GM10266 (cell line): Measurements from ENCODE around the gene FAM47A.

Experiments
- DNase-seq: peaks from one replicate; pipeline ENCODE4 v3.0.0; 2012; ENCODE audit errors: extremely low spot score
- CTCF ChIP-seq: IDR thresholded peaks from 2 replicates; pipeline ENCODE4 v1.5.1; 2012; ENCODE audit warnings: mild to moderate bottlenecking, low read depth; ENCODE audit not compliant: control insufficient read depth, insufficient read depth; ENCODE audit errors: missing control alignments

The FAM47A gene

GRCh38 chrX:34126011-34126410 is 6.1 kb downstream of the FAM47A start:
- no peak for TF ChIP-seq CTCF
- DNase-seq = no peak

GRCh38 chrX:34119122-34119521 is 13.0 kb downstream of the FAM47A start:
- DNase-seq = no peak
- no peak for TF ChIP-seq CTCF

- no peak for DNase-seq
- no peak for TF ChIP-seq CTCF
These were observed 19.7 kb downstream of the FAM47A start for GRCh38 chrX:34112459-34112858.
